ENCODE results near the gene ADCK2. TPM values are rescaled to one million over a fixed set of nuclear protein-coding genes. Genes with fewer than 3 reads are reported as not detected.

Gene ADCK2
- total and polyA plus RNA-seq, 10 of the 15 experiments (the other 5 are each of a cell fraction or from before 2014, with no cell fraction given) = 0.52 to 19.4 (median 13.1) TPM

- ChIA-PET POLR2A (no interaction called here), CTCF (no interaction called here), RAD21 (ENCODE audit: unreplicated experiment) (no interaction called here), SMC1A (ENCODE audit: uncharacterized antibody, unreplicated experiment) (no interaction called here)
- Histone ChIP-seq H3K9me3 (replicated peaks; ENCODE audit: control insufficient read depth, insufficient read depth, low read length) (no peaks in the 10 kb centered on the region), H3K4me1 (ENCODE audit: control insufficient read depth, insufficient read depth, low read length) (no peaks in the 10 kb centered on the region), H4K20me1 (ENCODE audit: control insufficient read depth, insufficient read depth) (no peaks in the 10 kb centered on the region), H3K27ac (ENCODE audit: control insufficient read depth, insufficient read depth) (no peak overlapping the region), H3K4me3 (no peak overlapping the region), H3K9ac (ENCODE audit: control insufficient read depth, insufficient read depth, low read length) (no peak overlapping the region), H3K27me3 (replicated peaks in 1 of 2; ENCODE audit: control insufficient read depth in 2 of 2, insufficient read depth in 2 of 2, low read length in 1 of 2) (no peaks in the 10 kb centered on the region), H3K4me2 (ENCODE audit: control insufficient read depth, insufficient read depth) (no peak overlapping the region), H3K36me3 (ENCODE audit: control insufficient read depth in 2 of 2, insufficient read depth in 2 of 2, low read length in 1 of 2) (peaks cover 7 to 10% of the 10 kb centered on the region in 2 experiments; a peak in 3 of 4 replicates), H3K79me2 (ENCODE audit: control insufficient read depth, insufficient read depth, low read length) (no peaks in the 10 kb centered on the region), H2AFZ (ENCODE audit: control insufficient read depth, low read depth, low read length) (no peak overlapping the region)
- no peak for FAIRE-seq
- in situ Hi-C loops (cut with MboI) = no loop called here
- TF ChIP-seq NR2C1 (IDR thresholded peaks at IDR 0.05) (no peak), YBX1 (IDR thresholded peaks at IDR 0.05) (no peak), MEF2B (IDR thresholded peaks at IDR 0.05; ENCODE audit: partially characterized antibody, poor library complexity, severe bottlenecking) (no peak), MXI1 (IDR thresholded peaks at IDR 0.05; ENCODE audit: low read depth, low read length) (no peak), SPI1 (IDR thresholded peaks at IDR 0.05; ENCODE audit: borderline replicate concordance, insufficient read depth, low read depth, low read length) (no peak), ZBTB11 (CRISPR knock-in tag; IDR thresholded peaks at IDR 0.05) (no peak), BMI1 (IDR thresholded peaks at IDR 0.05; ENCODE audit: borderline replicate concordance) (no peak), ZBTB4 (CRISPR knock-in tag; IDR thresholded peaks at IDR 0.05) (no peak), ZNF622 (IDR thresholded peaks at IDR 0.05) (no peak), NRF1 (conservative IDR thresholded peaks at IDR 0.05; ENCODE audit: low read depth, low read length) (no peak), CREM (IDR thresholded peaks at IDR 0.05; ENCODE audit: low read depth) (no peak)
- ATAC-seq = no peak
- 93% methylated on average over 6 of the region's 6 CpGs for WGBS (ENCODE audit: insufficient coverage, insufficient replicate concordance, low lambda C conversion rate, missing lambda C conversion rate)
- intact Hi-C loops (cut with micrococcal nuclease; ENCODE audit: unreplicated experiment) = no loop called here
- BruUV-seq (replicated peaks) = no TSS peak
- DNase-seq (ENCODE audit: low read depth, low spot score) = no peak
Measured at GRCh38 chr7:140688341-140688740, 15.6 kb downstream of the ADCK2 start.

Data from GM12878 (cell line).